Endothelial cell of umbilical vein (primary cell): ENCODE data around the gene CCDC6.

Source experiments
- POLR2A ChIP-seq: IDR thresholded peaks from 2 replicates; pipeline ENCODE4 v1.6.1; 2012; ENCODE audit warnings: low read depth, mild to moderate bottlenecking, control low read depth, low read length
- TF ChIP-seq, protein P1 (sequence below), 2 donors: IDR thresholded peaks; 1 replicate in 1 of 2; 2 replicates in 1 of 2; pipeline ENCODE4 v1.5.1; 2011; ENCODE audit warnings: low read length in 2 of 2, mild to moderate bottlenecking in 2 of 2, moderate library complexity in 2 of 2, control low read depth in 1 of 2, inconsistent platforms in 1 of 2, low read depth in 1 of 2; ENCODE audit not compliant: insufficient read depth in 1 of 2; ENCODE audit errors: extremely low read depth in 1 of 2

DNA sequence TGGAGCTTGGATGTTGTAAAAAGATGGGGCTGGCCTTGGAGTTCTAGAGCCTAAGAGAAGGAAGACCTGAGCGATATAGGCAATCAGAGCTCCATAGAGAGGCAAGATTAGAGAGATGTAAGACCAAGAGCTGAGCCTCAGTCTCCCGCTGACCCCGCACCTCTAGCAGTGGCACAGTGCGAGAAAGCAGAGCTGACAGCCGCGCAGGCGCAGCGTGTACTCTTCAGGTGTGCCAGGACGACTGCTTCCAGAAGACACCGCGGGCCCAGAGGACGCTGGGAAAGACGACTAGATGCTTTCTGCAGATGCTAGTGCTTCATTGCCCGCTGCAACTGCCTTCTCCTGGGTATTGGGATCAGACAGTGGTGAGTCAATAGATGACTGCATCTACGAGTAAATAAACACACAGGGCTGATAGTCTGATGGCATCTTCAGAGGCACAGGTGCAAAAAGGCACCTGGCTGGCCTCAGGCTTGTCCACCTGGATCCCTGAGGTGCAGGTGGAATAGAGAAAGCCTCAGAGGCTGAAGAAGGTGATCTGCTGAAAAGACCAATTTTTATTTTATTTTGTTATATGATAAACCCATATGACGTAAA is 38.1 kb upstream of the CCDC6 start:
- TF ChIP-seq POLR2A: no peak
- TF ChIP-seq, protein P1, sequence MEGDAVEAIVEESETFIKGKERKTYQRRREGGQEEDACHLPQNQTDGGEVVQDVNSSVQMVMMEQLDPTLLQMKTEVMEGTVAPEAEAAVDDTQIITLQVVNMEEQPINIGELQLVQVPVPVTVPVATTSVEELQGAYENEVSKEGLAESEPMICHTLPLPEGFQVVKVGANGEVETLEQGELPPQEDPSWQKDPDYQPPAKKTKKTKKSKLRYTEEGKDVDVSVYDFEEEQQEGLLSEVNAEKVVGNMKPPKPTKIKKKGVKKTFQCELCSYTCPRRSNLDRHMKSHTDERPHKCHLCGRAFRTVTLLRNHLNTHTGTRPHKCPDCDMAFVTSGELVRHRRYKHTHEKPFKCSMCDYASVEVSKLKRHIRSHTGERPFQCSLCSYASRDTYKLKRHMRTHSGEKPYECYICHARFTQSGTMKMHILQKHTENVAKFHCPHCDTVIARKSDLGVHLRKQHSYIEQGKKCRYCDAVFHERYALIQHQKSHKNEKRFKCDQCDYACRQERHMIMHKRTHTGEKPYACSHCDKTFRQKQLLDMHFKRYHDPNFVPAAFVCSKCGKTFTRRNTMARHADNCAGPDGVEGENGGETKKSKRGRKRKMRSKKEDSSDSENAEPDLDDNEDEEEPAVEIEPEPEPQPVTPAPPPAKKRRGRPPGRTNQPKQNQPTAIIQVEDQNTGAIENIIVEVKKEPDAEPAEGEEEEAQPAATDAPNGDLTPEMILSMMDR (IDR thresholded peaks at IDR 0.05; ENCODE audit: extremely low read depth in 1 of 2, insufficient read depth in 1 of 2, low read depth in 1 of 2, low read length in 2 of 2): no peak
